ENCODE results near the gene IFT80. TPM values are rescaled to one million over a fixed set of nuclear protein-coding genes. Genes with fewer than 3 reads are reported as not detected.

IFT80 gene
- polyA plus RNA-seq, 3 donors = 1.3 to 7.7 (median 1.4) TPM

GRCh38 chr3:160279657-160280056 is 119.4 kb downstream of the IFT80 start:
- no peak overlapping the region for H3K4me2 ChIP-seq (replicated peaks; ENCODE audit: extremely low read depth, low read length, poor library complexity, severe bottlenecking)
- no peak overlapping the region for H3K27ac ChIP-seq (ENCODE audit: low read depth in 1 of 2, low read length in 2 of 2)
- no peaks in the 10 kb centered on the region for H3K27me3 ChIP-seq (ENCODE audit: control insufficient read depth in 2 of 2, insufficient read depth in 2 of 2, low read length in 2 of 2)
- Mint-ChIP-seq H3K9me3 (peaks cover 0 to 2% (median 0%) of the 10 kb centered on the region in 7 donors), H3K27ac (no peak overlapping the region), H3K4me1 (no peaks in the 10 kb centered on the region), H3K36me3 (peaks cover 21 to 24% of the 10 kb centered on the region in 2 donors), H3K4me3 (no peak overlapping the region), H3K27me3 (ENCODE audit: low read depth in 3 of 3) (no peaks in the 10 kb centered on the region)
- H3K36me3 ChIP-seq (replicated peaks in 1 of 2; ENCODE audit: control insufficient read depth in 1 of 2, insufficient read depth in 2 of 2, low read length in 2 of 2) = peaks cover 0 to 4% of the 10 kb centered on the region in 2 donors
- no CpG with 5 or more reads among the region's 2 CpGs for WGBS (ENCODE audit: insufficient coverage)
- no peak for TF ChIP-seq CTCF (IDR thresholded peaks at IDR 0.05)
- no peak for DNase-seq
- H4K20me1 ChIP-seq (ENCODE audit: insufficient read depth, low read length) = no peaks in the 10 kb centered on the region
- no peak overlapping the region for H3K4me3 ChIP-seq (replicated peaks in 1 of 3; ENCODE audit: low read depth in 2 of 3, low read length in 3 of 3)
- H2AFZ ChIP-seq (ENCODE audit: insufficient read depth, low read depth, low read length, poor library complexity, severe bottlenecking) = no peak overlapping the region
- H3K9me3 ChIP-seq (replicated peaks in 1 of 2; ENCODE audit: control insufficient read depth in 1 of 2, insufficient read depth in 1 of 2, low read length in 2 of 2) = no peaks in the 10 kb centered on the region
- H3K79me2 ChIP-seq (ENCODE audit: insufficient read depth, low read length) = no peaks in the 10 kb centered on the region
- intact Hi-C loops (cut with micrococcal nuclease) = no loop called here
- H3K9ac ChIP-seq (ENCODE audit: insufficient read depth, low read length, poor library complexity, severe bottlenecking) = no peak overlapping the region
- H3K4me1 ChIP-seq (ENCODE audit: control insufficient read depth in 1 of 2, insufficient read depth in 2 of 2, low read length in 2 of 2) = no peaks in the 10 kb centered on the region

GRCh38 chr3:160278210-160278609 is 120.8 kb downstream of the IFT80 start:
- no peak for DNase-seq
- no peak for TF ChIP-seq CTCF (IDR thresholded peaks at IDR 0.05)
- peaks cover 0 to 4% of the 10 kb centered on the region in 2 donors for H3K36me3 ChIP-seq (replicated peaks in 1 of 2; ENCODE audit: control insufficient read depth in 1 of 2, insufficient read depth in 2 of 2, low read length in 2 of 2)
- intact Hi-C loops (cut with micrococcal nuclease) = no loop called here
- Mint-ChIP-seq H3K27me3 (ENCODE audit: low read depth in 3 of 3) (no peaks in the 10 kb centered on the region), H3K4me1 (no peaks in the 10 kb centered on the region), H3K27ac (no peak overlapping the region), H3K36me3 (peaks cover 24 to 36% of the 10 kb centered on the region in 2 donors), H3K4me3 (no peak overlapping the region), H3K9me3 (peaks cover 0 to 2% (median 0%) of the 10 kb centered on the region in 7 donors)
- no peaks in the 10 kb centered on the region for H4K20me1 ChIP-seq (ENCODE audit: insufficient read depth, low read length)
- H3K27ac ChIP-seq (ENCODE audit: low read depth in 1 of 2, low read length in 2 of 2) = no peak overlapping the region
- no peak overlapping the region for H3K4me3 ChIP-seq (replicated peaks in 1 of 3; ENCODE audit: low read depth in 2 of 3, low read length in 3 of 3)
- H2AFZ ChIP-seq (ENCODE audit: insufficient read depth, low read depth, low read length, poor library complexity, severe bottlenecking) = no peak overlapping the region
- no peaks in the 10 kb centered on the region for H3K27me3 ChIP-seq (ENCODE audit: control insufficient read depth in 2 of 2, insufficient read depth in 2 of 2, low read length in 2 of 2)
- WGBS (ENCODE audit: insufficient coverage) = 100% methylated on average over 1 of the region's 3 CpGs
- no peaks in the 10 kb centered on the region for H3K79me2 ChIP-seq (ENCODE audit: insufficient read depth, low read length)
- no peak overlapping the region for H3K4me2 ChIP-seq (replicated peaks; ENCODE audit: extremely low read depth, low read length, poor library complexity, severe bottlenecking)
- H3K9me3 ChIP-seq (replicated peaks in 1 of 2; ENCODE audit: control insufficient read depth in 1 of 2, insufficient read depth in 1 of 2, low read length in 2 of 2) = no peaks in the 10 kb centered on the region
- no peak overlapping the region for H3K9ac ChIP-seq (ENCODE audit: insufficient read depth, low read length, poor library complexity, severe bottlenecking)
- H3K4me1 ChIP-seq (ENCODE audit: control insufficient read depth in 1 of 2, insufficient read depth in 2 of 2, low read length in 2 of 2) = no peaks in the 10 kb centered on the region
